B cell (primary cell): ENCODE measurements around the gene HDAC10. TPM values are rescaled to one million over a fixed set of nuclear protein-coding genes. Genes with fewer than 3 reads are reported as not detected.

Experiments used
- ATAC-seq: fragments of 200-7000 bp; cut with Tn5 transposase; one replicate; pipeline ENCODE4 v1.10.0; 2021; ENCODE audit warnings: low read depth, mild to moderate bottlenecking, moderate number of reproducible peaks, moderate library complexity
- CTCF ChIA-PET: fragments of 350-600 bp; sonication (Branson Sonifier 250); formaldehyde crosslinking; loops from one replicate; lab custom pipeline; 2021; ENCODE audit warnings: antibody characterized with exemption, inconsistent platforms; lab: Charles Lee
- POLR2A ChIA-PET: fragments of 350-600 bp; sonication (Branson Sonifier 250); formaldehyde crosslinking; loops from one replicate; lab custom pipeline; 2021; ENCODE audit warnings: antibody characterized with exemption; lab: Charles Lee
- DNase-seq: peaks from one replicate; pipeline ENCODE4 v3.0.0; 2013
- H2AFZ ChIP-seq: 2 replicates; pipeline ENCODE4 v1.6.1; 2012; ENCODE audit warnings: mild to moderate bottlenecking, low read depth, low read length; ENCODE audit not compliant: insufficient read depth, poor library complexity, severe bottlenecking
- H3K27ac ChIP-seq, 2 donors: 1 replicate in 1 of 2; 2 replicates in 1 of 2; pipeline ENCODE4 v1.5.1; 2012 to 2013; ENCODE audit warnings: low read length in 2 of 2, mild to moderate bottlenecking in 2 of 2, moderate library complexity in 1 of 2
- H3K27me3 ChIP-seq, 4 experiments: fragments of 200-600 bp in 1 of 4; sonication (generic) in 1 of 4; replicated peaks in 1 of 4; 1 replicate in 2 of 4; 2 replicates in 2 of 4; pipeline versions ENCODE4 v1.6.1 to v1.7.0; 2013 to 2016; ENCODE audit warnings: low read length in 3 of 4, mild to moderate bottlenecking in 2 of 4, mixed read lengths in 1 of 4, moderate library complexity in 1 of 4; ENCODE audit not compliant: insufficient read depth in 4 of 4, control insufficient read depth in 3 of 4; ENCODE audit errors: control extremely low read depth in 1 of 4
- H3K36me3 ChIP-seq, 2 experiments: replicated peaks in 1 of 2; 1 replicate in 1 of 2; 2 replicates in 1 of 2; pipeline versions ENCODE4 v1.6.1 to v1.7.1; 2013; ENCODE audit warnings: low read length in 1 of 2; ENCODE audit not compliant: insufficient read depth in 2 of 2, control insufficient read depth in 1 of 2; ENCODE audit errors: control extremely low read depth in 1 of 2, extremely low read depth in 1 of 2
- H3K4me1 ChIP-seq, 2 donors: fragments of 200-600 bp in 1 of 2; sonication (generic) in 1 of 2; 1 replicate in 1 of 2; 2 replicates in 1 of 2; pipeline versions ENCODE4 v1.5.1 to v1.6.1; 2013 to 2017; ENCODE audit warnings: low read length in 2 of 2; ENCODE audit not compliant: control insufficient read depth in 2 of 2, insufficient read depth in 2 of 2
- H3K4me2 ChIP-seq: replicated peaks from 2 replicates; pipeline ENCODE3; 2012; ENCODE audit warnings: mild to moderate bottlenecking, low read depth, low read length; ENCODE audit not compliant: poor library complexity, severe bottlenecking
- H3K4me3 ChIP-seq, 5 experiments: fragments of 200-600 bp in 1 of 5; sonication (generic) in 1 of 5; 1 replicate in 3 of 5; 2 replicates in 2 of 5; pipeline versions ENCODE4 v1.5.1 to v1.7.0; 2011 to 2016; ENCODE audit warnings: low read length in 4 of 5, mild to moderate bottlenecking in 4 of 5, low read depth in 2 of 5, control low read depth in 1 of 5, moderate library complexity in 1 of 5; ENCODE audit not compliant: insufficient read depth in 1 of 5; ENCODE audit errors: control extremely low read depth in 1 of 5, extremely low read depth in 1 of 5
- H3K79me2 ChIP-seq: fragments of 200-600 bp; sonication (generic); one replicate; pipeline ENCODE4 v1.6.0; 2016; ENCODE audit warnings: low read length; ENCODE audit not compliant: control insufficient read depth, insufficient read depth
- H3K9ac ChIP-seq: fragments of 200-600 bp; sonication (generic); 2 replicates; pipeline ENCODE4 v1.6.1; 2017; ENCODE audit warnings: mild to moderate bottlenecking, low read length, moderate library complexity
- H3K9me3 ChIP-seq, 3 donors: one replicate each; pipeline versions ENCODE4 v1.6.1 to v1.7.1; 2013; ENCODE audit warnings: low read length in 2 of 3; ENCODE audit not compliant: control insufficient read depth in 2 of 3, insufficient read depth in 1 of 3; ENCODE audit errors: control extremely low read depth in 1 of 3
- H4K20me1 ChIP-seq: 2 replicates; pipeline ENCODE4 v1.6.0; 2012; ENCODE audit warnings: mild to moderate bottlenecking, low read length; ENCODE audit not compliant: insufficient read depth, control insufficient read depth, poor library complexity, severe bottlenecking
- H3K27ac Mint-ChIP-seq: one replicate; pipeline ENCODE4 v1.8.0; 2021; ENCODE audit warnings: mixed read lengths
- H3K27me3 Mint-ChIP-seq: one replicate; pipeline ENCODE4 v1.8.0; 2021; ENCODE audit warnings: mixed read lengths
- H3K4me1 Mint-ChIP-seq: one replicate; pipeline ENCODE4 v1.8.0; 2021; ENCODE audit warnings: mixed read lengths
- H3K4me3 Mint-ChIP-seq: one replicate; pipeline ENCODE4 v1.8.0; 2021; ENCODE audit warnings: mixed read lengths
- H3K9me3 Mint-ChIP-seq: one replicate; pipeline ENCODE4 v1.8.0; 2022; ENCODE audit warnings: mixed read lengths; ENCODE audit not compliant: insufficient read depth
- CTCF ChIP-seq: fragments of 200-600 bp; IDR thresholded peaks from one replicate; pipeline ENCODE4 v1.8.0; 2022; ENCODE audit warnings: antibody characterized with exemption, mild to moderate bottlenecking
- EZH2 ChIP-seq: IDR thresholded peaks from 2 replicates; pipeline ENCODE4 v1.6.1; 2012; ENCODE audit warnings: borderline replicate concordance, low read depth, mild to moderate bottlenecking, moderate library complexity, low read length; ENCODE audit not compliant: insufficient read depth, poor library complexity, severe bottlenecking
- WGBS: methylation state at CpG from one replicate; pipeline ENCODE4 v1.1.5; 2013; ENCODE audit warnings: missing lambda C conversion rate; ENCODE audit not compliant: insufficient coverage; 5-methylcytosine and 5-hydroxymethylcytosine counted together
- intact Hi-C: fragments of 100-400 bp; cut with micrococcal nuclease; formaldehyde crosslinking; loops from one replicate; pipeline ENCODE4 v1.10.0; 2022
- polyA plus RNA-seq: library from polyadenylated mRNA; depleted of rRNA; stranded (reverse); fragments of >200 nt; gene quantifications from 2 replicates; pipeline ENCODE4 v1.2.3, GENCODE V29; 2012
- total RNA-seq, 2 donors: library from RNA; stranded (reverse); fragments of 120-200 nt in 1 of 2; gene quantifications; 1 replicate in 1 of 2; 2 replicates in 1 of 2; pipeline versions ENCODE4 v1.2.3 to v1.2.4, GENCODE V29; 2013 to 2022

Gene HDAC10
- total and polyA plus RNA-seq, 2 donors (not counting 1 experiment from before 2014, with no cell fraction given), result 136 to 187 TPM

DNA sequence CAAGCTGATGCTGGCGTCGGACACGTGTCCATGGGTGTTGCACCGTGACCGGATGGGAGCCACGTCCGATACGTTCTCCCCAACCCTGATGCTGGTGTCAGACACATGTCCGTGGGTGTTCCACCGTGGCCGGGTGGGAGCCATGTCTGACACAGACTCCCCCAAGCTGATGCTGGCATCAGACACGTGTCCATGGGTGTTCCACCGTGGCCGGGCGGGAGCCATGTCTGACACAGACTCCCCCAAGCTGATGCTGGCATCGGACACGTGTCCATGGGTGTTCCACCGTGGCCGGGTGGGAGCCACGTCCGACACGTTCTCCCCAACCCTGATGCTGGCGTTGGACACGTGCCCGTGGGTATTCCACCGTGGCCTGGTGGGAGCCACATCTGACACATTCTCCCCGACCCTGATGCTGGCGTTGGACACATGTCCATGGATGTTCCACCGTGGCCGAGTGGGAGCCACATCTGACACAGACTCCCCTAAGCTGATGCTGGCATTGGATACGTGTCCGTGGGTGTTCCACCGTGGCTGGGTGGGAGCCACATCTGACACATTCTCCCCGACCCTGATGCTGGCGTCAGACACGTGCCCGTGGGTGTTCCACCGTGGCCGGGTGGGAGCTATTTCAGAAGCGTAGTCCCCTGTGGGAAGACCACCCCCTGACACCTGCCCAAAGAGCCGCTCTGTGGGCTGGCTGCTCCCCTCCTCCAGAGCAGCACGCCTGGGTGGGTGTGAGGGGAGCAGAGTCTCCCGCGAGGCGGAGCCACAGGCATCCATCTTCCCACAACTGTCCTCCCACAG lies 30.3 kb downstream of the HDAC10 start:
- intact Hi-C loops, result no loop called here

More for the DNA sequence above, 30.3 kb downstream of the HDAC10 start:
- TF ChIP-seq CTCF, result no peak
- no peak for TF ChIP-seq EZH2
- DNase-seq (no peak), ATAC-seq (no peak)
- WGBS, result 98% methylated on average over 40 of the region's 45 CpGs
- Histone ChIP-seq H3K27ac (no peak overlapping the region), H4K20me1 (peaks cover 6% of the 10 kb centered on the region), H3K79me2 (peaks cover under 1% of the 10 kb centered on the region), H3K4me2 (no peak overlapping the region), H3K4me1 (no peaks in the 10 kb centered on the region), H3K9ac (no peak overlapping the region), H3K36me3 (peaks cover 0 to 77% of the 10 kb centered on the region in 2 experiments), H3K9me3 (no peaks in the 10 kb centered on the region), H3K4me3 (no peak overlapping the region), H3K27me3 (no peaks in the 10 kb centered on the region), H2AFZ (no peak overlapping the region)
- H3K27ac Mint-ChIP-seq, result no peak overlapping the region
- no peak overlapping the region for H3K4me3 Mint-ChIP-seq
- H3K9me3 Mint-ChIP-seq, result no peaks in the 10 kb centered on the region
- H3K27me3 Mint-ChIP-seq, result no peaks in the 10 kb centered on the region
- H3K4me1 Mint-ChIP-seq, result no peaks in the 10 kb centered on the region
- CTCF ChIA-PET, result interaction anchor here (1.2 to 3.5 kb wide), 3 partner anchors 71 to 291 kb away, joined by 3 to 11 read pairs (median 4); no protein-coding TSS in a partner anchor
- POLR2A ChIA-PET, result interaction anchor here (0.7 kb wide), 1 partner anchor 30 kb away, joined by 3 read pairs; no protein-coding TSS in a partner anchor
